Mucosa of descending colon (tissue), 3 donors: ENCODE data around the gene GOT2. TPM values are rescaled to one million over a fixed set of nuclear protein-coding genes. Genes with fewer than 3 reads are reported as not detected.
"Not testable (repeated sequence)": the region's sequence is repeated elsewhere in the genome, so short reads cannot be mapped to it uniquely, and the experiment has no call there.

Experiments
- ATAC-seq: fragments of 200-7000 bp; cut with Tn5 transposase; one replicate; pipeline ENCODE4 v1.9.1; 2020; ENCODE audit warnings: mild to moderate bottlenecking, moderate library complexity
- DNase-seq, 3 donors: peaks; one replicate each; pipeline ENCODE4 v3.0.0-alpha.2; 2020
- H3K36me3 ChIP-seq: fragments of 200-600 bp; one replicate; pipeline ENCODE4 v1.8.0; 2021; ENCODE audit warnings: low read depth, mild to moderate bottlenecking
- H3K4me1 ChIP-seq: fragments of 200-600 bp; one replicate; pipeline ENCODE4 v1.8.0; 2021; ENCODE audit warnings: low read depth, mild to moderate bottlenecking
- H3K4me3 ChIP-seq: fragments of 200-600 bp; one replicate; pipeline ENCODE4 v1.8.0; 2021; ENCODE audit warnings: mild to moderate bottlenecking
- H3K9me3 ChIP-seq: fragments of 200-600 bp; one replicate; pipeline ENCODE4 v1.8.0; 2021; ENCODE audit warnings: mild to moderate bottlenecking
- intact Hi-C, 2 donors: fragments of 100-400 bp; cut with DNase I in 1 of 2; cut with micrococcal nuclease in 1 of 2; formaldehyde crosslinking; loops; one replicate each; pipeline versions ENCODE4 v1.11.0 to v1.11.1; 2022; cut with DNase I, micrococcal nuclease
- total RNA-seq, 3 donors: library from RNA; stranded (reverse); fragmentation: NEBNext Ultra II Directional in 2 of 3; extraction: Animal tissue kit (Norgen Biotek cat#: 25700) in 2 of 3; gene quantifications; one replicate each; pipeline versions ENCODE4 v1.2.1 to v1.2.4, GENCODE V29; 2021 to 2023
- TF ChIP-seq, protein P1 (sequence below): fragments of 200-600 bp; IDR thresholded peaks from one replicate; pipeline ENCODE4 v1.8.0; 2022; ENCODE audit warnings: antibody characterized with exemption, mild to moderate bottlenecking
- donor health status: DM: no; HTN: no; CAD: no; lungs with moderate emphysema.
- donor health status: DM: no; HTN: no; CAD: no.
- donor health status: DM: no; HTN: yes; CAD: no.

GOT2 gene
- total RNA-seq, 3 donors from 2014 or later: 95.0 to 120 (median 116) TPM

DNA sequence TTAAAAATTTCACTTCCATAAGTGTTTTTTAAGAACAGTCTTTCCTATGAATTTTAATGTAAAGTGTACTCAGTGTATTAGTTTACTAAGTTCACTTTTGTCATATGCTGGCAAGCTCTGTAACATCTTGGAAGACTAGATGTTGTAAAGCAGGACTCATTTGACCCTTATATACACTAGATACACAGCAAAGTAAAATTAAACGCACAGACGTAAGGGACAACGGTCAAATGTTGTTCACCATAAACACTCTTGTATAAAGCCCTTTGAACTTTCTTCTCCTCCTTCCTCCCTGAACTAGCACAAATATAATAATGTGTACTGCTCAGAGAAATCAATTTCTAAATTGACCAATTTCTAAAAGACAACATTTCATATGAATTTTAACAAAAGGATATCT lies 7.0 kb upstream of the GOT2 start:
- DNase-seq (peak in 1 of 3 donors; percentile 40), ATAC-seq (peak; percentile 94)
- H3K36me3 ChIP-seq: no peaks in the 10 kb centered on the region
- H3K4me1 ChIP-seq: peaks cover 2% of the 10 kb centered on the region
- H3K9me3 ChIP-seq: no peaks in the 10 kb centered on the region
- TF ChIP-seq, protein P1, sequence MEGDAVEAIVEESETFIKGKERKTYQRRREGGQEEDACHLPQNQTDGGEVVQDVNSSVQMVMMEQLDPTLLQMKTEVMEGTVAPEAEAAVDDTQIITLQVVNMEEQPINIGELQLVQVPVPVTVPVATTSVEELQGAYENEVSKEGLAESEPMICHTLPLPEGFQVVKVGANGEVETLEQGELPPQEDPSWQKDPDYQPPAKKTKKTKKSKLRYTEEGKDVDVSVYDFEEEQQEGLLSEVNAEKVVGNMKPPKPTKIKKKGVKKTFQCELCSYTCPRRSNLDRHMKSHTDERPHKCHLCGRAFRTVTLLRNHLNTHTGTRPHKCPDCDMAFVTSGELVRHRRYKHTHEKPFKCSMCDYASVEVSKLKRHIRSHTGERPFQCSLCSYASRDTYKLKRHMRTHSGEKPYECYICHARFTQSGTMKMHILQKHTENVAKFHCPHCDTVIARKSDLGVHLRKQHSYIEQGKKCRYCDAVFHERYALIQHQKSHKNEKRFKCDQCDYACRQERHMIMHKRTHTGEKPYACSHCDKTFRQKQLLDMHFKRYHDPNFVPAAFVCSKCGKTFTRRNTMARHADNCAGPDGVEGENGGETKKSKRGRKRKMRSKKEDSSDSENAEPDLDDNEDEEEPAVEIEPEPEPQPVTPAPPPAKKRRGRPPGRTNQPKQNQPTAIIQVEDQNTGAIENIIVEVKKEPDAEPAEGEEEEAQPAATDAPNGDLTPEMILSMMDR: no peak
- intact Hi-C loops: no loop called here
- no peak overlapping the region for H3K4me3 ChIP-seq

DNA sequence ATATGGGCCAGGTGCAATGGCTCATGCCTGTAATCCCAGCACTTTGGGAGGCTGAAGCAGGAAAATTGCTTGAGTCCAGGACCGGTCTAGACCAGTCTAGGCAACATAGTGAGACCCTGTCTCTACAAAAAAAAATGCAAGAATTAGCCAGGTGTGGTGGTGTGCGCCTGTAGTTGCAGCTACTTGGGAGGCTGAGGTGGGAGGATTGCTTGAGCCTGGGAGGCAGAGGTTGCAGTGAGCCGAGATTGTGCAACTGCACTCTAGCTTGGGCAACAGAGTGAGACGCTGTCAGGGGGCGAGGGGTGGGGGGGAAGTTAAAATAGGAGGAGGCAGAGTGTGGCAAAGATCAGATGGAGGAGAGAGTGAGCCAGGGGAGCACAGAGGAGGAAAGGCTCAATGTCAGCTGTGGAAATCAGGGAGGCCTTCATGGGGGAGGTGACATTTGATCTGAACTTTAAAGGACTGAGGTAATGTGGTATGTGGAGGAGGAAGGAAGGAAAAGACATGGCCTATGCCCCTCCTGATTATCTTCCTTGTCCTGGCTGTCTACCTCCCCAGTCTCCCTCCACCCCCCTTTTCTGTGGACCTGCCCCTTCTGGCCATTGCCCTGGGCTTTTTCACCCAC lies 4.7 kb upstream of the GOT2 start:
- no peaks in the 10 kb centered on the region for H3K36me3 ChIP-seq
- H3K4me1 ChIP-seq: peaks cover 5% of the 10 kb centered on the region
- no peak for DNase-seq
- intact Hi-C loops: no loop called here
- no peak for ATAC-seq
- no peak overlapping the region for H3K4me3 ChIP-seq
- no peaks in the 10 kb centered on the region for H3K9me3 ChIP-seq
- TF ChIP-seq, protein P1: no peak

DNA sequence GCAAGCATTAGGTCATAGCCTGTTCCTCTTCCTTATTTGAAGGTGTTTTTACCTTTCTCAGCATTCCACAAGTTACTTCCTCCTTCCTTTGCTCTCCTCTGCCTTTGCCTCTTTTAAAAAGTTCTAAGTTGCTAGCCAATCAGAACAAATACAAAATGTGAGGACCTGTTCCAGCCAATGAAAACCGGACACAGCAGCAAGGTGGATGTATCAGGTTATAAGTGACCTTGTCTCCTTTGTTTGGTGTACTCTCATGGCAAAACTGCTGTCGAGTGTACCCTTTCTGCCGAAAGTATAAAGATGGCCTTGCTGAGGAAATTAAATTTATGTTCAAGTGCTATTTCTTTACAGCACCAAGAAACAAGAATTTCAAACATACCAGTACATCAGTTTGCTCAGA lies 2.2 kb upstream of the GOT2 start:
- H3K9me3 ChIP-seq, ATAC-seq, H3K36me3 ChIP-seq, H3K4me3 ChIP-seq, DNase-seq, intact Hi-C loops: not testable (repeated sequence)
- peaks cover 19% of the 10 kb centered on the region for H3K4me1 ChIP-seq

DNA sequence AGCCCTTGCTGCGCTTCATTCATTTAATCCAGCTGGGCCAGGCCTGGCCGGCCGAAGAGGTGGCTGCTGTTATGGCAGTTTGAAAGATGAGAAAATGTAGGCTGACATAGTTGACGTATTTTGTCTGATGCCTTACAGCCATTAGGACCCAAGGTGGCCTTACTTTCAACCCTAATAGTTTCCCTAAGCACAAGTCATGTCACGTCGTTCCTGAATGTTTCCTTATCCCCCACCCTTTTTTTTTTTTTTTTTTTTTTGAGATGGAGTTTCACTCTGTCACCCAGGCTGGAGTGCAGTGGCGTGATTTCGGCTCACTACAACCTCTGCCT lies 307 bp upstream of the GOT2 start:
- Histone ChIP-seq H3K9me3 (no peaks in the 10 kb centered on the region), H3K4me3 (no peak overlapping the region), H3K4me1 (peaks cover 17% of the 10 kb centered on the region), H3K36me3 (no peaks in the 10 kb centered on the region)
- intact Hi-C loops: no loop called here
- DNase-seq (no peak), ATAC-seq (no peak)
- TF ChIP-seq, protein P1: no peak

DNA sequence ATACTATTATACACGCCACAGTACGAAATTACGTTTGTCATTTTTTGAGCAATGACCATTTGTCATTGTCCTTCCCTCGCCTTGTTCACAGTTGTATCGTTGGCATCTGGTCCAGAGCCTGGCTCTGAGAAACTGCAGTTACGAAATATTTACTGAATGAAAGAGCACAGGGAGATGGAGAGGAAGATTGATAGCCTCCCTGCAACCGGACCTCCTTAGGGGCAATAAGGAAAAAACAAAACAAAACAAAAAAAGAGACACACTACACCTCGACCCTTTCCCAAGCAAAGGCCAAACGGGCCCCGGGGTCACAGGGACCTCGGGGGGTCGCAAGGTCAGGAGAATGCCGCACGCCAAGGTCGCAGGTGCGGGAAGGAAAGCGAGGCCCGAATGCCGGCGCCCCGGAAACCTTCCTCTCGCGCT lies 857 bp downstream of the GOT2 start:
- H3K4me3 ChIP-seq: peak overlapping the region; percentile 71
- DNase-seq: peak in 1 of 3 donors; percentile 20
- intact Hi-C loops: no loop called here
- peak; percentile 23 for ATAC-seq
- TF ChIP-seq, protein P1: no peak
- H3K4me1 ChIP-seq: peaks cover 17% of the 10 kb centered on the region
- no peaks in the 10 kb centered on the region for H3K36me3 ChIP-seq
- no peaks in the 10 kb centered on the region for H3K9me3 ChIP-seq

DNA sequence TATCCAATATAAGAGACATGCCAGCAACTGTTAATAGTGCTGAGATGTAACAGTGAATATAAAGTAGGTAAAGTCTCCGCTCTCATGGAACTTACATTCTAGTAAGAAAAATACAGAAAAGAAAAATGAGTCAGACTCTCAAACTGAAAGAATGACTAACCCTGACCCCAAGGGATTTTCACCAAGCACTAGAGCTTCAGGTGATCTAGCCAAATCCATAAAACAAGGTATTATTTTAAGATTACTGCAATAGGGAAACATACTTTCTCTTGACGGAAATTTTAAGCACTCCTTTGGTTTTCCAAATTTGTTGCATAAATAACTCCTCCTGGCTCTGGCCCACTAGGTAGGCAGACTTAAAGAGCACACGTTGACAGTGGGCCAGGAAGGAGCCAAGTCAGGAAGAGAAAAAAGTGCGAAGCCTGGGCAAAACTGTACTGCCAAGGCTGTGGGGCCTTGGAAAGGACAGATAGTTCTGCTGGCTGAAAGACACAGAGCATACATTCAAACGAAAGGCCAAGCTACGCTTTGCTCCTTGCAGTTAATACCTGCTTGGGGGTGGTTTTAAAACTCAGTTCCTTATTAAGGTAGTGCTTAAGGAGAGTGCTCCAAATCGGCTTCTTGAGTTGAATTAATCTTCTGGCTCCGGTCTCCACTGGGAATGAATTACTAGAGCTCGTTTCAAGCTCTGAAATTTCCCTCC lies 1.4 kb downstream of the GOT2 start:
- TF ChIP-seq, protein P1: no peak
- ATAC-seq (no peak), DNase-seq (no peak)
- Histone ChIP-seq H3K4me1 (peaks cover 17% of the 10 kb centered on the region), H3K9me3 (no peaks in the 10 kb centered on the region), H3K4me3 (peak overlapping the region; percentile 71), H3K36me3 (no peaks in the 10 kb centered on the region)
- intact Hi-C loops: no loop called here
